SK-N-SH treated with all-trans-retinoic acid at 6 μM for 48 hours (cell line): Measurements from ENCODE around the gene GOLGA1.

Source experiments
- ATAC-seq: fragments of 200-7000 bp; cut with Tn5 transposase; 3 replicates; pipeline ENCODE4 v1.9.1; 2020; ENCODE audit warnings: mild to moderate bottlenecking, moderate library complexity
- ARNTL ChIP-seq: fragments of 450-650 bp; formaldehyde crosslinking; IDR thresholded peaks from 2 replicates; pipeline ENCODE4 v1.5.0; 2020; ENCODE audit warnings: low read depth, mild to moderate bottlenecking, moderate library complexity, borderline replicate concordance
- ESRRG ChIP-seq: fragments of 250-450 bp; sonication (Bioruptor Pico); IDR thresholded peaks from 2 replicates; pipeline ENCODE4 v1.6.1; 2021; ENCODE audit warnings: mild to moderate bottlenecking
- OSR1 ChIP-seq: fragments of 250-450 bp; sonication (Bioruptor Pico); IDR thresholded peaks from 2 replicates; pipeline ENCODE4 v1.8.0; 2022; ENCODE audit warnings: moderate library complexity, mild to moderate bottlenecking, inconsistent platforms
- PPARA ChIP-seq: fragments of 250-450 bp; sonication (Bioruptor Pico); IDR thresholded peaks from 2 replicates; pipeline ENCODE4 v1.5.0; 2020; ENCODE audit warnings: mild to moderate bottlenecking, borderline replicate concordance
- RARB ChIP-seq: fragments of 250-450 bp; sonication (Bioruptor Pico); IDR thresholded peaks from 2 replicates; pipeline ENCODE4 v1.8.0; 2021; ENCODE audit warnings: mild to moderate bottlenecking, moderate library complexity
- SNAI2 ChIP-seq: fragments of 250-450 bp; sonication (Bioruptor Pico); IDR thresholded peaks from 2 replicates; pipeline ENCODE4 v1.5.0; 2020; ENCODE audit warnings: mild to moderate bottlenecking, moderate library complexity
- TCF4 ChIP-seq: fragments of 250-450 bp; sonication (Bioruptor Pico); IDR thresholded peaks from 2 replicates; pipeline ENCODE4 v1.8.0; 2021; ENCODE audit warnings: mild to moderate bottlenecking, moderate library complexity, borderline replicate concordance
- TOX ChIP-seq: fragments of 250-450 bp; sonication (Bioruptor Pico); IDR thresholded peaks from 2 replicates; pipeline ENCODE4 v1.8.0; 2021; ENCODE audit warnings: mild to moderate bottlenecking, moderate library complexity, borderline replicate concordance
- ZC3H10 ChIP-seq: fragments of 250-450 bp; sonication (Bioruptor Pico); IDR thresholded peaks from 2 replicates; pipeline ENCODE4 v1.5.1; 2021; ENCODE audit warnings: mild to moderate bottlenecking, moderate library complexity
- ZFP3 ChIP-seq: fragments of 250-450 bp; sonication (Bioruptor Pico); IDR thresholded peaks from 2 replicates; pipeline ENCODE4 v1.5.0; 2020; ENCODE audit warnings: mild to moderate bottlenecking, moderate library complexity
- ZFP30 ChIP-seq: fragments of 450-650 bp; formaldehyde crosslinking; IDR thresholded peaks from 2 replicates; pipeline ENCODE4 v1.5.0; 2022; ENCODE audit warnings: mild to moderate bottlenecking, moderate library complexity
- ZNF565 ChIP-seq: fragments of 450-650 bp; formaldehyde crosslinking; conservative IDR thresholded peaks from 2 replicates; pipeline ENCODE4 v1.5.0; 2020; ENCODE audit warnings: low read depth, mild to moderate bottlenecking, moderate library complexity
- ZNF70 ChIP-seq: fragments of 450-650 bp; formaldehyde crosslinking; IDR thresholded peaks from 2 replicates; pipeline ENCODE4 v1.5.0; 2020; ENCODE audit warnings: mild to moderate bottlenecking, moderate library complexity
- ZNF8 ChIP-seq: fragments of 450-650 bp; formaldehyde crosslinking; IDR thresholded peaks from 2 replicates; pipeline ENCODE4 v1.5.0; 2020; ENCODE audit warnings: mild to moderate bottlenecking, moderate library complexity
- TF ChIP-seq, protein P1 (sequence below): fragments of 250-450 bp; sonication (Bioruptor Pico); IDR thresholded peaks from 2 replicates; pipeline ENCODE4 v1.5.0; 2020; ENCODE audit warnings: mild to moderate bottlenecking, moderate library complexity
- TF ChIP-seq, protein P2 (sequence below): fragments of 250-450 bp; sonication (Bioruptor Pico); IDR thresholded peaks from 2 replicates; pipeline ENCODE4 v1.8.0; 2021; ENCODE audit warnings: low read depth, mild to moderate bottlenecking, moderate library complexity, borderline replicate concordance
- TF ChIP-seq, protein P3 (sequence below): fragments of 250-450 bp; sonication (Bioruptor Pico); IDR thresholded peaks from 2 replicates; pipeline ENCODE4 v1.5.1; 2021; ENCODE audit warnings: mild to moderate bottlenecking, moderate library complexity
- TF ChIP-seq, protein P4 (sequence below): fragments of 250-450 bp; sonication (Bioruptor Pico); IDR thresholded peaks from 2 replicates; pipeline ENCODE4 v1.8.0; 2020; ENCODE audit warnings: mild to moderate bottlenecking, moderate library complexity, borderline replicate concordance
- TF ChIP-seq, protein P5 (sequence below): fragments of 250-450 bp; sonication (Bioruptor Pico); IDR thresholded peaks from 2 replicates; pipeline ENCODE4 v1.5.1; 2020; ENCODE audit warnings: low read depth, mild to moderate bottlenecking, moderate library complexity

GOLGA1 gene

DNA sequence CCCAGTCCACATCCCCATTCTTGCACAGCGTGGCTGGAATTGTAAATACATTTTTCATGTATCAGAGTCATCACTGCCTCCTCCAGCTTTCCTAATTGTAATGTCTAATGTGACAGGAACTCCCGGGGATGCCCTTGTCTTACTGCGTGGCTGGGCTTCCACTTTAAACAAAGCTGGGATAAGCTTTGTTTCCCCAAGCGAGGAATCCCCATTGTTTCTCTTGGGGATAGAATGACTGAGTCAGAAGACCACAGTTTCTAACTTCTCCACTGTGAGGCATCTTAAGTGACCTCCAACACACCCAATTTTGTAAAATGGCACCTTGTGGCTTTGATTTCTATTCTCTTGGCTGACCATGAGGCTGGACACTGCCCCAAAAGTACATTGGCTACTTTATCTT, 56.5 kb downstream of the GOLGA1 start:
- ATAC-seq: no peak
- TF ChIP-seq ARNTL: no peak
- no peak for TF ChIP-seq TOX (CRISPR knock-in tag)
- TF ChIP-seq ZNF8 (CRISPR knock-in tag): no peak

DNA sequence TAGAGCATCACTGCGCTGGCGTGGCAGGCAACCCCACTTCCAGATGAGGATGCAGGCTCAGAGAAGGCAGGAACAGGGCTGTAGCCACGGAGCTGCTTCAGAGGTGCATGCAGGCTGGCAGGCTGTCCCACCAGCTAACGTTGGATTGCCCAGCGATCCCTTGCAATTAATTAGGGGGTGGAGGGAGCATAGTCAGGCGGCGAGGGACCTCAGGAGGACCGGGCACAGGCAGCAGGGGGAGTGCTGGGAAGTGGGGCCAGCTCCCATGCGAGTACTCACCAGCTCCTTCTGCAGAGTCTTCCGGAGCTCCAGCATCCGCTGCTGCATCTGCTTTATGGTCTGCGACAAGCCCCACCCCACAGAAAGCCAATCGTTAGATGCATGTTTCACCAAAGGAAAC, 58.7 kb downstream of the GOLGA1 start:
- TF ChIP-seq ARNTL (no peak), ZNF565 (CRISPR knock-in tag) (no peak), TOX (CRISPR knock-in tag) (no peak), ESRRG (CRISPR knock-in tag) (no peak), PPARA (no peak), ZC3H10 (no peak), OSR1 (no peak), ZNF70 (CRISPR knock-in tag) (no peak), ZFP3 (CRISPR knock-in tag) (no peak), SNAI2 (CRISPR knock-in tag) (no peak), RARB (CRISPR knock-in tag) (no peak)
- TF ChIP-seq, protein P1, sequence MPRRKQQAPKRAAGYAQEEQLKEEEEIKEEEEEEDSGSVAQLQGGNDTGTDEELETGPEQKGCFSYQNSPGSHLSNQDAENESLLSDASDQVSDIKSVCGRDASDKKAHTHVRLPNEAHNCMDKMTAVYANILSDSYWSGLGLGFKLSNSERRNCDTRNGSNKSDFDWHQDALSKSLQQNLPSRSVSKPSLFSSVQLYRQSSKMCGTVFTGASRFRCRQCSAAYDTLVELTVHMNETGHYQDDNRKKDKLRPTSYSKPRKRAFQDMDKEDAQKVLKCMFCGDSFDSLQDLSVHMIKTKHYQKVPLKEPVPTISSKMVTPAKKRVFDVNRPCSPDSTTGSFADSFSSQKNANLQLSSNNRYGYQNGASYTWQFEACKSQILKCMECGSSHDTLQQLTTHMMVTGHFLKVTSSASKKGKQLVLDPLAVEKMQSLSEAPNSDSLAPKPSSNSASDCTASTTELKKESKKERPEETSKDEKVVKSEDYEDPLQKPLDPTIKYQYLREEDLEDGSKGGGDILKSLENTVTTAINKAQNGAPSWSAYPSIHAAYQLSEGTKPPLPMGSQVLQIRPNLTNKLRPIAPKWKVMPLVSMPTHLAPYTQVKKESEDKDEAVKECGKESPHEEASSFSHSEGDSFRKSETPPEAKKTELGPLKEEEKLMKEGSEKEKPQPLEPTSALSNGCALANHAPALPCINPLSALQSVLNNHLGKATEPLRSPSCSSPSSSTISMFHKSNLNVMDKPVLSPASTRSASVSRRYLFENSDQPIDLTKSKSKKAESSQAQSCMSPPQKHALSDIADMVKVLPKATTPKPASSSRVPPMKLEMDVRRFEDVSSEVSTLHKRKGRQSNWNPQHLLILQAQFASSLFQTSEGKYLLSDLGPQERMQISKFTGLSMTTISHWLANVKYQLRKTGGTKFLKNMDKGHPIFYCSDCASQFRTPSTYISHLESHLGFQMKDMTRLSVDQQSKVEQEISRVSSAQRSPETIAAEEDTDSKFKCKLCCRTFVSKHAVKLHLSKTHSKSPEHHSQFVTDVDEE (CRISPR knock-in tag): no peak
- TF ChIP-seq, protein P2, sequence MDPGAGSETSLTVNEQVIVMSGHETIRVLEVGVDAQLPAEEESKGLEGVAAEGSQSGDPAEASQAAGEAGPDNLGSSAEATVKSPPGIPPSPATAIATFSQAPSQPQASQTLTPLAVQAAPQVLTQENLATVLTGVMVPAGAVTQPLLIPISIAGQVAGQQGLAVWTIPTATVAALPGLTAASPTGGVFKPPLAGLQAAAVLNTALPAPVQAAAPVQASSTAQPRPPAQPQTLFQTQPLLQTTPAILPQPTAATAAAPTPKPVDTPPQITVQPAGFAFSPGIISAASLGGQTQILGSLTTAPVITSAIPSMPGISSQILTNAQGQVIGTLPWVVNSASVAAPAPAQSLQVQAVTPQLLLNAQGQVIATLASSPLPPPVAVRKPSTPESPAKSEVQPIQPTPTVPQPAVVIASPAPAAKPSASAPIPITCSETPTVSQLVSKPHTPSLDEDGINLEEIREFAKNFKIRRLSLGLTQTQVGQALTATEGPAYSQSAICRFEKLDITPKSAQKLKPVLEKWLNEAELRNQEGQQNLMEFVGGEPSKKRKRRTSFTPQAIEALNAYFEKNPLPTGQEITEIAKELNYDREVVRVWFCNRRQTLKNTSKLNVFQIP (CRISPR knock-in tag): no peak
- TF ChIP-seq, protein P3, sequence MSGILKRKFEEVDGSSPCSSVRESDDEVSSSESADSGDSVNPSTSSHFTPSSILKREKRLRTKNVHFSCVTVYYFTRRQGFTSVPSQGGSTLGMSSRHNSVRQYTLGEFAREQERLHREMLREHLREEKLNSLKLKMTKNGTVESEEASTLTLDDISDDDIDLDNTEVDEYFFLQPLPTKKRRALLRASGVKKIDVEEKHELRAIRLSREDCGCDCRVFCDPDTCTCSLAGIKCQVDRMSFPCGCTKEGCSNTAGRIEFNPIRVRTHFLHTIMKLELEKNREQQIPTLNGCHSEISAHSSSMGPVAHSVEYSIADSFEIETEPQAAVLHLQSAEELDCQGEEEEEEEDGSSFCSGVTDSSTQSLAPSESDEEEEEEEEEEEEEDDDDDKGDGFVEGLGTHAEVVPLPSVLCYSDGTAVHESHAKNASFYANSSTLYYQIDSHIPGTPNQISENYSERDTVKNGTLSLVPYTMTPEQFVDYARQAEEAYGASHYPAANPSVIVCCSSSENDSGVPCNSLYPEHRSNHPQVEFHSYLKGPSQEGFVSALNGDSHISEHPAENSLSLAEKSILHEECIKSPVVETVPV: no peak
- ATAC-seq: no peak

DNA sequence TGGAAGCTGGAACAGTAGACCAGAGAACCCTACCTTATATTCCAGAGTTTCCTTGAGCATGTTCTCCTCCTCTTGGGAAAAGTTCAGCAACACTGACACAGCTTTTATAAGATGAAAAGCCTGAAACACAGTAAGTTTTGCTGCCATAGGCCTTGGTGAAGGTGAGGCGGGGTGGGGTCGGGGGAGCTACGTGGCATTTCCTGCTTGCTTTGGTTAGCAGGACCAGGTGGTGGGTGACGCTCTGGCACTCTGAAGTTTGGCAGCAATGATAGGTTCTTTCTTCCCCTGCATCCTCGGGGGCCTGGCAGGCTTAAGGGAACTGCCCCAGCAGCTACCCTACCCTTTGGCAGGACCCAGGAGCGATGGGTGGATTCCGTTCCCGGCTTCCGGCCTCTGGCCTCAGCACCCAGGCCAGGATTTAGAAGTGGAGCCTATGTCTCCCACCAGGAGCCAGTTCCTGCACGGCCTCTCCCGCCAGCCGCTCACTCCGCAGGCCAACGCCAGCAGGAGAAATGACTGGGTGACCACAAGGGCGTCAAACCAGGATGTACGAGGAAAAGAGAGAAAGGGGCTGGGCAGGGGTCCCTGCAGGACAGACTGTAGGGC, 59.6 kb downstream of the GOLGA1 start:
- ATAC-seq: no peak
- TF ChIP-seq ZNF8 (CRISPR knock-in tag) (no peak), ZFP30 (CRISPR knock-in tag) (no peak), TOX (CRISPR knock-in tag) (no peak), OSR1 (no peak), PPARA (no peak), ZC3H10 (no peak), RARB (CRISPR knock-in tag) (no peak), TCF4 (no peak), ESRRG (CRISPR knock-in tag) (no peak)
- TF ChIP-seq, protein P3: no peak
- TF ChIP-seq, protein P4, sequence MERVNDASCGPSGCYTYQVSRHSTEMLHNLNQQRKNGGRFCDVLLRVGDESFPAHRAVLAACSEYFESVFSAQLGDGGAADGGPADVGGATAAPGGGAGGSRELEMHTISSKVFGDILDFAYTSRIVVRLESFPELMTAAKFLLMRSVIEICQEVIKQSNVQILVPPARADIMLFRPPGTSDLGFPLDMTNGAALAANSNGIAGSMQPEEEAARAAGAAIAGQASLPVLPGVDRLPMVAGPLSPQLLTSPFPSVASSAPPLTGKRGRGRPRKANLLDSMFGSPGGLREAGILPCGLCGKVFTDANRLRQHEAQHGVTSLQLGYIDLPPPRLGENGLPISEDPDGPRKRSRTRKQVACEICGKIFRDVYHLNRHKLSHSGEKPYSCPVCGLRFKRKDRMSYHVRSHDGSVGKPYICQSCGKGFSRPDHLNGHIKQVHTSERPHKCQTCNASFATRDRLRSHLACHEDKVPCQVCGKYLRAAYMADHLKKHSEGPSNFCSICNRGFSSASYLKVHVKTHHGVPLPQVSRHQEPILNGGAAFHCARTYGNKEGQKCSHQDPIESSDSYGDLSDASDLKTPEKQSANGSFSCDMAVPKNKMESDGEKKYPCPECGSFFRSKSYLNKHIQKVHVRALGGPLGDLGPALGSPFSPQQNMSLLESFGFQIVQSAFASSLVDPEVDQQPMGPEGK (CRISPR knock-in tag): no peak
- TF ChIP-seq, protein P5, sequence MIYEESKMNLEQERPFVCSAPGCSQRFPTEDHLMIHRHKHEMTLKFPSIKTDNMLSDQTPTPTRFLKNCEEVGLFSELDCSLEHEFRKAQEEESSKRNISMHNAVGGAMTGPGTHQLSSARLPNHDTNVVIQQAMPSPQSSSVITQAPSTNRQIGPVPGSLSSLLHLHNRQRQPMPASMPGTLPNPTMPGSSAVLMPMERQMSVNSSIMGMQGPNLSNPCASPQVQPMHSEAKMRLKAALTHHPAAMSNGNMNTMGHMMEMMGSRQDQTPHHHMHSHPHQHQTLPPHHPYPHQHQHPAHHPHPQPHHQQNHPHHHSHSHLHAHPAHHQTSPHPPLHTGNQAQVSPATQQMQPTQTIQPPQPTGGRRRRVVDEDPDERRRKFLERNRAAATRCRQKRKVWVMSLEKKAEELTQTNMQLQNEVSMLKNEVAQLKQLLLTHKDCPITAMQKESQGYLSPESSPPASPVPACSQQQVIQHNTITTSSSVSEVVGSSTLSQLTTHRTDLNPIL (CRISPR knock-in tag): no peak
- TF ChIP-seq, protein P1 (CRISPR knock-in tag): no peak
- TF ChIP-seq, all 23 proteins: peak for 0
